GM23248 (cell line): Measurements from ENCODE around the gene NHERF2. TPM values are rescaled to one million over a fixed set of nuclear protein-coding genes. Genes with fewer than 3 reads are reported as not detected.

ENCODE experiments used
- DNase-seq: peaks from one replicate; pipeline ENCODE4 v3.0.0-alpha.2; 2015
- H2AFZ ChIP-seq: fragments of 200-600 bp; sonication (generic); 2 replicates; pipeline ENCODE4 v1.6.1; 2016; ENCODE audit warnings: antibody characterized with exemption
- H3F3A ChIP-seq: fragments of 200-600 bp; sonication (generic); 2 replicates; pipeline ENCODE4 v1.6.1; 2016; ENCODE audit warnings: mild to moderate bottlenecking, antibody characterized with exemption, mixed run types; ENCODE audit not compliant: insufficient read depth
- H3K27ac ChIP-seq: fragments of 200-600 bp; sonication (generic); 2 replicates; pipeline ENCODE4 v1.5.1; 2016; ENCODE audit warnings: mild to moderate bottlenecking
- H3K27me3 ChIP-seq: fragments of 200-600 bp; sonication (generic); replicated peaks from 2 replicates; pipeline ENCODE4 v1.6.1; 2016; ENCODE audit warnings: mild to moderate bottlenecking; ENCODE audit not compliant: insufficient read depth
- H3K36me3 ChIP-seq: fragments of 200-600 bp; sonication (generic); 2 replicates; pipeline ENCODE4 v1.6.1; 2016; ENCODE audit warnings: low read depth, mild to moderate bottlenecking
- H3K4me1 ChIP-seq: fragments of 200-600 bp; sonication (generic); 2 replicates; pipeline ENCODE4 v1.6.1; 2016; ENCODE audit warnings: mild to moderate bottlenecking; ENCODE audit not compliant: insufficient read depth
- H3K4me2 ChIP-seq: fragments of 200-600 bp; sonication (generic); one replicate; pipeline ENCODE4 v1.6.1; 2016; ENCODE audit warnings: mild to moderate bottlenecking; ENCODE audit not compliant: unreplicated experiment
- H3K4me3 ChIP-seq: fragments of 200-600 bp; sonication (generic); 2 replicates; pipeline ENCODE4 v1.5.1; 2016; ENCODE audit warnings: mild to moderate bottlenecking
- H3K79me2 ChIP-seq: fragments of 200-600 bp; sonication (generic); 2 replicates; pipeline ENCODE4 v1.6.1; 2016; ENCODE audit warnings: mild to moderate bottlenecking; ENCODE audit not compliant: insufficient read depth
- H3K9ac ChIP-seq: fragments of 200-600 bp; sonication (generic); 2 replicates; pipeline ENCODE4 v1.6.1; 2016; ENCODE audit warnings: mild to moderate bottlenecking
- H3K9me2 ChIP-seq: fragments of 200-600 bp; sonication (generic); 2 replicates; pipeline ENCODE4 v1.6.1; 2016; ENCODE audit warnings: mixed run types, mild to moderate bottlenecking, moderate library complexity; ENCODE audit not compliant: insufficient read depth
- H3K9me3 ChIP-seq: fragments of 200-600 bp; sonication (generic); one replicate; pipeline ENCODE4 v1.6.1; 2017; ENCODE audit warnings: low read depth
- H4K20me1 ChIP-seq: fragments of 200-600 bp; sonication (generic); 2 replicates; pipeline ENCODE4 v1.6.0; 2016; ENCODE audit not compliant: insufficient read depth
- EZH2 ChIP-seq: fragments of 200-600 bp; sonication (generic); IDR thresholded peaks from 2 replicates; pipeline ENCODE4 v1.6.1; 2018; ENCODE audit warnings: antibody characterized with exemption, mild to moderate bottlenecking; ENCODE audit not compliant: insufficient read depth, poor library complexity, severe bottlenecking
- EZH2phosphoT487 ChIP-seq: fragments of 200-600 bp; sonication (generic); IDR thresholded peaks from 2 replicates; pipeline ENCODE4 v1.6.1; 2018; ENCODE audit warnings: antibody characterized with exemption, moderate library complexity, mild to moderate bottlenecking, low read depth; ENCODE audit not compliant: insufficient read depth
- WGBS, 2 experiments: methylation state at CpG; one replicate each; pipeline ENCODE4 v1.1.6; 2015 to 2017; ENCODE audit warnings: low lambda C conversion rate in 2 of 2, low coverage in 1 of 2; ENCODE audit errors: missing lambda C conversion rate in 2 of 2; 5-methylcytosine and 5-hydroxymethylcytosine counted together
- in situ Hi-C: fragments of 300-500 bp; cut with MboI; formaldehyde crosslinking; loops from 2 replicates; pipeline ENCODE4 v1.15.0; 2020
- polyA plus RNA-seq: library from polyadenylated mRNA; unstranded; fragments of >200 nt; fragmentation: Nextera tagmentation; extraction: Ambion mirVana; gene quantifications from 2 replicates; pipeline ENCODE4 v1.2.1, GENCODE V29; 2016
- total RNA-seq: library from RNA; depleted of rRNA; stranded (reverse); fragments of >200 nt; shearing (Covaris generic); gene quantifications from 2 replicates; pipeline ENCODE4 v1.2.3, GENCODE V29; 2014

Gene NHERF2
- total and polyA plus RNA-seq, 2 experiments from 2014 or later: 27.3 to 29.0 TPM

DNA sequence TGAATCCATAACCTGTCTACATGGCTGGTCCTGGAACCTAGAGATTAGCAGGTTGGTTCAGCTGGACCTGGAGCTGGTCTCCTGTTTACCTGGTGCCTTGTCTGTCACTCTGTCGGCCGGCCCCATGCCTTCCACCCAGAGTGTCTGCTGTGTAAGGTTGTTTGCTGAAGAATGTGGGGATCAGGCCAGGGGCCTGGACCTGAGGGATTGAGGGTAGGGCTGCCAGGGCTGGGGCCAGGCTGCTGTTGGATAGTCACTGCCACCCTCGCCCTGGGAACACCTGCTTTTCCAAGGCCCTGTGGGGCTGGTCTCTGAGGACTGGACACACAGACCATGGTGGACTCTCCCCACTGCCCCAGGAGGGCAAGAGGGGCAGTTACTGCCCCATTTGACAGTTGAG, 1.4 kb downstream of the NHERF2 start:
- DNase-seq: no peak
- 98% methylated on average over 3 of the region's 3 CpGs for WGBS, 2 experiments
- H3K4me3 ChIP-seq: no peak overlapping the region; the same call in 1 of the 2 replicates
- H4K20me1 ChIP-seq: no peaks in the 10 kb centered on the region
- in situ Hi-C loops: loop anchor here (10.0 kb wide), 1 partner anchor 117 kb away; the partner anchor contains the start of gene RAB26
- H3K36me3 ChIP-seq: no peaks in the 10 kb centered on the region
- no peaks in the 10 kb centered on the region for H3F3A ChIP-seq
- H3K9me2 ChIP-seq: no peaks in the 10 kb centered on the region
- no peak overlapping the region for H2AFZ ChIP-seq
- no peaks in the 10 kb centered on the region for H3K27me3 ChIP-seq
- H3K9ac ChIP-seq: no peak overlapping the region
- no peaks in the 10 kb centered on the region for H3K9me3 ChIP-seq
- H3K4me1 ChIP-seq: peaks cover 6% of the 10 kb centered on the region
- TF ChIP-seq EZH2 (no peak), EZH2phosphoT487 (no peak)
- no peak overlapping the region for H3K4me2 ChIP-seq
- H3K79me2 ChIP-seq: no peaks in the 10 kb centered on the region
- H3K27ac ChIP-seq: no peak overlapping the region

DNA sequence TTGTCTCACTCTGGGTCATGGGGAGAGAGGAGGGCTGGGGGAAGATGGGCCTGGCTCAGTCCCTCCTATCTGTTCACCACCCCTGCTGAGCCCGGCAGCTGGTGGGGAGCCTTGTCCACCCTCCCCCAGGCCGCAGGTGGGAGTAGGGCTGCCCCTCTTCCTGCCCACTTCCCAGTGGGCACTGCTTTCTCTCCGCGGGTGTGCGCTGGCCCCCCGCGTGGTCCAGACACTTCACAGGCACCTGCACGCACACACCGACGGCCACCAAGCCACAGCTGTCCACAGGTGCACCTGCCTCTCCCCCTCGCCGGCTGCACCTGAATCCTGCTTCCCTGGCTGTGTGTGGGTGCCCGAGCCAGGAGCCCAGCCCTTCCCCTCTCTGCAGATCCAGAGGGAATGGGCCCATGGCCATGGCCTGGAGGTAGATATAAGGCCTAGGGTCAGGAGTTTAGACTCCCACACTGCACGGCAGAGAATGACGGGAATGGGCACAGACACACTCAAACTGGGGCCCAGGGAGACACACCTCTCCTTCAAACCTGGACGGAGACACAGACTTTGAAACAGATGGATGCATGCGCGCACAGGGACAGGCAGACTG, 2.0 kb downstream of the NHERF2 start:
- Histone ChIP-seq H3K9me3 (no peaks in the 10 kb centered on the region), H3K9me2 (no peaks in the 10 kb centered on the region), H2AFZ (no peak overlapping the region), H3K27me3 (no peaks in the 10 kb centered on the region), H3K4me1 (peaks cover 11% of the 10 kb centered on the region), H3K4me2 (no peak overlapping the region), H3K27ac (no peak overlapping the region), H4K20me1 (no peaks in the 10 kb centered on the region), H3K9ac (no peak overlapping the region), H3K36me3 (no peaks in the 10 kb centered on the region), H3F3A (no peaks in the 10 kb centered on the region), H3K79me2 (no peaks in the 10 kb centered on the region), H3K4me3 (no peak overlapping the region)
- no peak for DNase-seq
- TF ChIP-seq EZH2 (no peak), EZH2phosphoT487 (no peak)
- in situ Hi-C loops: loop anchor here (10.0 kb wide), 1 partner anchor 116 kb away; the partner anchor contains the start of gene RAB26
- 85 to 88% methylated on average over 15 to 18 of the region's 18 CpGs for WGBS, 2 experiments

DNA sequence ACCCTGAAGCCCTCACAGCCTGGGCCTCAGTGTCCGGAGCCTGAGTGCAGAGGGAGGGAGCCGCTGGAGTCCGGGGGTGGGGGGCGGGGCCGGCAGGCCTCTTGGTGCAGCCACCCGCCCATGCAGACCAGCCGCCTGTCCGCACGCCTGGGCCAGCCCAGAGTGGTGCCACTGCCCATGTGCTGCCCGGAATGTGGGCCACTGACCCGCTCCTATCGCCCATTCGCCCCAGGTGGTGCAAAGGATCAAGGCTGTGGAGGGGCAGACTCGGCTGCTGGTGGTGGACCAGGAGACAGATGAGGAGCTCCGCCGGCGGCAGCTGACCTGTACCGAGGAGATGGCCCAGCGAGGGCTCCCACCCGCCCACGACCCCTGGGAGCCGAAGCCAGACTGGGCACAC, 2.6 kb downstream of the NHERF2 start:
- no peaks in the 10 kb centered on the region for H4K20me1 ChIP-seq
- H3F3A ChIP-seq: no peaks in the 10 kb centered on the region
- H3K79me2 ChIP-seq: no peaks in the 10 kb centered on the region
- H3K9me3 ChIP-seq: no peaks in the 10 kb centered on the region
- no peak for DNase-seq
- TF ChIP-seq EZH2 (no peak), EZH2phosphoT487 (no peak)
- H3K4me2 ChIP-seq: no peak overlapping the region
- H3K4me1 ChIP-seq: peaks cover 14% of the 10 kb centered on the region
- no peak overlapping the region for H3K9ac ChIP-seq
- H3K9me2 ChIP-seq: no peaks in the 10 kb centered on the region
- H2AFZ ChIP-seq: no peak overlapping the region
- WGBS, 2 experiments: 83 to 96% methylated on average over 17 to 21 of the region's 22 CpGs
- no peak overlapping the region for H3K4me3 ChIP-seq
- H3K36me3 ChIP-seq: no peaks in the 10 kb centered on the region
- no peaks in the 10 kb centered on the region for H3K27me3 ChIP-seq
- in situ Hi-C loops: loop anchor here (10.0 kb wide), 1 partner anchor 115 kb away; the partner anchor contains the start of gene RAB26
- no peak overlapping the region for H3K27ac ChIP-seq

GRCh38 chr16:2030036-2030435, 3.3 kb downstream of the NHERF2 start:
- 94% methylated on average over 11 of the region's 11 CpGs for WGBS, 2 experiments
- no peaks in the 10 kb centered on the region for H3K9me3 ChIP-seq
- no peak overlapping the region for H2AFZ ChIP-seq
- no peaks in the 10 kb centered on the region for H3K9me2 ChIP-seq
- no peak overlapping the region for H3K4me3 ChIP-seq
- H3K27me3 ChIP-seq: no peaks in the 10 kb centered on the region
- TF ChIP-seq EZH2phosphoT487 (no peak), EZH2 (no peak)
- H3K36me3 ChIP-seq: no peaks in the 10 kb centered on the region
- H3K27ac ChIP-seq: no peak overlapping the region
- no peaks in the 10 kb centered on the region for H4K20me1 ChIP-seq
- in situ Hi-C loops: no loop called here
- H3K79me2 ChIP-seq: peaks cover 5% of the 10 kb centered on the region; the same call in 1 of the 2 replicates
- no peaks in the 10 kb centered on the region for H3F3A ChIP-seq
- peaks cover 14% of the 10 kb centered on the region for H3K4me1 ChIP-seq
- H3K4me2 ChIP-seq: no peak overlapping the region
- no peak for DNase-seq
- H3K9ac ChIP-seq: no peak overlapping the region
